ENCODE results near the gene SLC25A47. TPM values are rescaled to one million over a fixed set of nuclear protein-coding genes. Genes with fewer than 3 reads are reported as not detected.

The SLC25A47 gene
- total RNA-seq, 1 experiment from 2014 or later, result not detected

DNA sequence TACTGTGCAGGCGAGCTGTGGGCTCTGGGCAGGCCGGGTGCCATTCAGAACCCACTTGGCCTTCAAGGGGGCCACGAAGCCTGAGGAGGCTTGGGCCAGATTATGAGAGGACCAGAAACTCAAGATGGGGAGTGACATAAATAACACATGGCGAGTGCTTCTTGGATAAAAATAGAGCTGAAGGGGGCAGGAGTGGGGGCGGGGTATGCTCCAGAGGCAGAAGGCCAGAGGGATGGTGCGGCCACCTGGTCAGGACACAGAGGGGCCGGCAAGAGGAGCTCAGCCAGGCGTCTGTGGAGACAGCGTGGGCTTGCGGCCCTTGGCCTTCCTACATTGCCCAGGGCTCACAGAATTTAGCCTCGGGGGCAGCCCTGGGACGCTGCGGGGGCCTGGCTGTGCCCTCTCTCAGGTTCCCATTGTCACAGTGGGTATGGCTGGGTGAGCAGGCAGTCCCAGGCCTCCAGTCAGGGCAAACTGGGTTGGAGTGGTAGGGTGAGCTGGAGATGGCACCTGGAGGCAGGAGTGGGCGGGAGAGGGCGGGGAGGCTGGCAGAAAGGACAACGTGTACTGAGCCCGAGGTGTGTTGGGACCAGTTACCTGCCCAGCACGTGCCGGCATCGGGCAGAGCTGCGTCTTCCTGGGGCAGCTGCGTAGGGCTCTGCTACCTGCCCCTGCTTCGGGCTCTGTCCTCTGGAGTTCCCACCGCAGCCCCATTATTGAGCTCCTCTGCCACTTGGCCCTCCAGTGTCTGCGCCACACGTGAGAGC lies 9.5 kb upstream of the SLC25A47 start:
- no peak overlapping the region for H3K4me3 ChIP-seq (ENCODE audit: low read depth in 2 of 2, low read length in 2 of 2)
- no peak for DNase-seq (ENCODE audit: low read depth, low spot score)
- ChIA-PET POLR2A (interaction anchor here (0.7 kb wide), 1 partner anchor 32 kb away, joined by 5 read pairs; no protein-coding TSS in a partner anchor), CTCF (interaction anchor here (0.7 kb wide), 1 partner anchor 36 kb away, joined by 3 read pairs; no protein-coding TSS in a partner anchor)
- H3K36me3 ChIP-seq (ENCODE audit: control insufficient read depth, insufficient read depth, low read length), result no peaks in the 10 kb centered on the region
- no peaks in the 10 kb centered on the region for H3K4me1 ChIP-seq (ENCODE audit: control insufficient read depth, insufficient read depth, low read length)
- intact Hi-C loops (cut with micrococcal nuclease; ENCODE audit: unreplicated experiment), result loop anchor here (10.0 kb wide), 1 partner anchor 61 kb away; the partner anchor contains the start of gene WDR25
- in situ Hi-C loops (cut with HindIII; ENCODE audit: low pct_unique_long_range_greater_than_20kb, low sequenced_read_pairs), result no loop called here
- H3K27ac ChIP-seq (ENCODE audit: low read length), result no peak overlapping the region
- H3K9me3 ChIP-seq (ENCODE audit: control insufficient read depth, insufficient read depth, low read depth, low read length), result no peaks in the 10 kb centered on the region
- H3K27me3 ChIP-seq (ENCODE audit: control insufficient read depth, insufficient read depth, low read length), result no peaks in the 10 kb centered on the region
- no peak for TF ChIP-seq SIN3A (IDR thresholded peaks at IDR 0.05; ENCODE audit: borderline replicate concordance, insufficient read depth, low read depth, low read length)
- TF ChIP-seq TCF7L2 (IDR thresholded peaks at IDR 0.05; ENCODE audit: low read depth, low read length), result no peak
- TF ChIP-seq, protein P1, sequence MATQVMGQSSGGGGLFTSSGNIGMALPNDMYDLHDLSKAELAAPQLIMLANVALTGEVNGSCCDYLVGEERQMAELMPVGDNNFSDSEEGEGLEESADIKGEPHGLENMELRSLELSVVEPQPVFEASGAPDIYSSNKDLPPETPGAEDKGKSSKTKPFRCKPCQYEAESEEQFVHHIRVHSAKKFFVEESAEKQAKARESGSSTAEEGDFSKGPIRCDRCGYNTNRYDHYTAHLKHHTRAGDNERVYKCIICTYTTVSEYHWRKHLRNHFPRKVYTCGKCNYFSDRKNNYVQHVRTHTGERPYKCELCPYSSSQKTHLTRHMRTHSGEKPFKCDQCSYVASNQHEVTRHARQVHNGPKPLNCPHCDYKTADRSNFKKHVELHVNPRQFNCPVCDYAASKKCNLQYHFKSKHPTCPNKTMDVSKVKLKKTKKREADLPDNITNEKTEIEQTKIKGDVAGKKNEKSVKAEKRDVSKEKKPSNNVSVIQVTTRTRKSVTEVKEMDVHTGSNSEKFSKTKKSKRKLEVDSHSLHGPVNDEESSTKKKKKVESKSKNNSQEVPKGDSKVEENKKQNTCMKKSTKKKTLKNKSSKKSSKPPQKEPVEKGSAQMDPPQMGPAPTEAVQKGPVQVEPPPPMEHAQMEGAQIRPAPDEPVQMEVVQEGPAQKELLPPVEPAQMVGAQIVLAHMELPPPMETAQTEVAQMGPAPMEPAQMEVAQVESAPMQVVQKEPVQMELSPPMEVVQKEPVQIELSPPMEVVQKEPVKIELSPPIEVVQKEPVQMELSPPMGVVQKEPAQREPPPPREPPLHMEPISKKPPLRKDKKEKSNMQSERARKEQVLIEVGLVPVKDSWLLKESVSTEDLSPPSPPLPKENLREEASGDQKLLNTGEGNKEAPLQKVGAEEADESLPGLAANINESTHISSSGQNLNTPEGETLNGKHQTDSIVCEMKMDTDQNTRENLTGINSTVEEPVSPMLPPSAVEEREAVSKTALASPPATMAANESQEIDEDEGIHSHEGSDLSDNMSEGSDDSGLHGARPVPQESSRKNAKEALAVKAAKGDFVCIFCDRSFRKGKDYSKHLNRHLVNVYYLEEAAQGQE (IDR thresholded peaks at IDR 0.05; ENCODE audit: insufficient read depth in 1 of 2, low read depth in 2 of 2, low read length in 1 of 2), result no peak
- TF ChIP-seq POLR2AphosphoS5 (IDR thresholded peaks at IDR 0.05; ENCODE audit: low read depth, low read length), result no peak
- TF ChIP-seq, protein P2, sequence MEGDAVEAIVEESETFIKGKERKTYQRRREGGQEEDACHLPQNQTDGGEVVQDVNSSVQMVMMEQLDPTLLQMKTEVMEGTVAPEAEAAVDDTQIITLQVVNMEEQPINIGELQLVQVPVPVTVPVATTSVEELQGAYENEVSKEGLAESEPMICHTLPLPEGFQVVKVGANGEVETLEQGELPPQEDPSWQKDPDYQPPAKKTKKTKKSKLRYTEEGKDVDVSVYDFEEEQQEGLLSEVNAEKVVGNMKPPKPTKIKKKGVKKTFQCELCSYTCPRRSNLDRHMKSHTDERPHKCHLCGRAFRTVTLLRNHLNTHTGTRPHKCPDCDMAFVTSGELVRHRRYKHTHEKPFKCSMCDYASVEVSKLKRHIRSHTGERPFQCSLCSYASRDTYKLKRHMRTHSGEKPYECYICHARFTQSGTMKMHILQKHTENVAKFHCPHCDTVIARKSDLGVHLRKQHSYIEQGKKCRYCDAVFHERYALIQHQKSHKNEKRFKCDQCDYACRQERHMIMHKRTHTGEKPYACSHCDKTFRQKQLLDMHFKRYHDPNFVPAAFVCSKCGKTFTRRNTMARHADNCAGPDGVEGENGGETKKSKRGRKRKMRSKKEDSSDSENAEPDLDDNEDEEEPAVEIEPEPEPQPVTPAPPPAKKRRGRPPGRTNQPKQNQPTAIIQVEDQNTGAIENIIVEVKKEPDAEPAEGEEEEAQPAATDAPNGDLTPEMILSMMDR (IDR thresholded peaks at IDR 0.05), result no peak
- ATAC-seq, result no peak
- BruUV-seq (replicated peaks), result no TSS peak

DNA sequence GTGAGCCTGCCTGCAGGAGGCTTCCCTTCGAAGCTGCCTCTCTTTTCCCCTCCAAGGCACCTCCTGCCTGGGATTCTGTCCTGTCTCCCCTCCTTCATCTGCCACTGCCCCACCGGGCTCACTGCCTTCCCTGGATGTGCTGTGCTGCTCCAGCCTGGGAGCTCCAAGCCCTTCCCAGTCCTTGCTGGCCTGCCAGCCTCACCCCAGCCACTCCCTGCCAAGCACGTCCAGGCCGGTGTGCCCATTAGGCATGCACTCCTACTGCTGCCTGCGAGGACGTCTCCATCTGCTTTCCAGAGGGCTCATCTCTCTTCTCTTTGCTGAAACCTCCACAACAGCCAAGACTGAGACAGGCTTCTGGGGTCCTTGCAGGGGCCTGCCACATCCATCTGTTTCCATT lies 8.4 kb upstream of the SLC25A47 start:
- Histone ChIP-seq H3K4me3 (ENCODE audit: low read depth in 2 of 2, low read length in 2 of 2) (no peak overlapping the region), H3K9me3 (ENCODE audit: control insufficient read depth, insufficient read depth, low read depth, low read length) (no peaks in the 10 kb centered on the region), H3K27me3 (ENCODE audit: control insufficient read depth, insufficient read depth, low read length) (no peaks in the 10 kb centered on the region), H3K4me1 (ENCODE audit: control insufficient read depth, insufficient read depth, low read length) (no peaks in the 10 kb centered on the region), H3K27ac (ENCODE audit: low read length) (no peak overlapping the region), H3K36me3 (ENCODE audit: control insufficient read depth, insufficient read depth, low read length) (no peaks in the 10 kb centered on the region)
- BruUV-seq (replicated peaks), result no TSS peak
- ChIA-PET POLR2A (no interaction called here), CTCF (no interaction called here)
- no peak for ATAC-seq
- TF ChIP-seq TCF7L2 (IDR thresholded peaks at IDR 0.05; ENCODE audit: low read depth, low read length) (no peak), POLR2AphosphoS5 (IDR thresholded peaks at IDR 0.05; ENCODE audit: low read depth, low read length) (no peak), SIN3A (IDR thresholded peaks at IDR 0.05; ENCODE audit: borderline replicate concordance, insufficient read depth, low read depth, low read length) (no peak)
- TF ChIP-seq, protein P1 (IDR thresholded peaks at IDR 0.05; ENCODE audit: insufficient read depth in 1 of 2, low read depth in 2 of 2, low read length in 1 of 2), result no peak
- TF ChIP-seq, protein P2 (IDR thresholded peaks at IDR 0.05), result no peak
- intact Hi-C loops (cut with micrococcal nuclease; ENCODE audit: unreplicated experiment), result loop anchor here (10.0 kb wide), 1 partner anchor 60 kb away; the partner anchor contains the start of gene WDR25
- in situ Hi-C loops (cut with HindIII; ENCODE audit: low pct_unique_long_range_greater_than_20kb, low sequenced_read_pairs), result no loop called here
- DNase-seq (ENCODE audit: low read depth, low spot score), result no peak
